ENCODE data around the gene CNIH1.
"Not testable (repeated sequence)": the region's sequence is repeated elsewhere in the genome, so short reads cannot be mapped to it uniquely, and the experiment has no call there.

The CNIH1 gene

GRCh38 chr14:54378893-54379292 lies 62.3 kb downstream of the CNIH1 start:
- DNase-seq, result not testable (repeated sequence)

GRCh38 chr14:54377501-54377900 lies 63.7 kb downstream of the CNIH1 start:
- no peak for DNase-seq

- no peak for DNase-seq
These were observed 66.9 kb downstream of the CNIH1 start for GRCh38 chr14:54374117-54374884.
